ENCODE data around the gene AK9.

DNA sequence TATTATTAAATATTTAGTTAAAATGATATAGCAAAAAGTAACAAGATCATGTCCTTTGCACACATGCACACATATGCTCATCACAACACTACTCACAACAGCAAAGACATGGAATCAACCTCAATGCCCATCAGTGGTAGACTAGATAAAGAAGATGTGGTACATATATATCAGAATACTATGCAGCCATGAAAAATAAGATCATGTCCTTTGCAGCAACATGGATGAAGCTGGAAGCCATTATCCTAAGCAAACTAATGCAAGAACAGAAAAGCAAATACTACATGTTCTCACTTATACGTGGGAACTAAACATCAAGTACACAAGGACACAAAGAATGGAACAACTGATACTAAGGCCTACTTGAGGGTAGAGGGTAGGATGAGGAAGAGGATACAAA, 14.3 kb downstream of the AK9 start:
- TF ChIP-seq CTCF (IDR thresholded peaks at IDR 0.05; ENCODE audit: low read length) (no peak), EZH2 (IDR thresholded peaks at IDR 0.05; ENCODE audit: borderline replicate concordance, low read length) (no peak)
